Sigmoid colon (tissue), 4 donors: ENCODE data around the gene CHKA.

Experiments used
- CTCF ChIP-seq, 4 experiments: fragments of 450-650 bp in 3 of 4; fragments of 200-600 bp in 1 of 4; IDR thresholded peaks; one replicate each; pipeline ENCODE4 v1.5.1; 2016 to 2019; ENCODE audit warnings: antibody characterized with exemption in 4 of 4, mild to moderate bottlenecking in 3 of 4, moderate library complexity in 2 of 4
- EP300 ChIP-seq, 4 donors: sonication (generic); formaldehyde crosslinking; IDR thresholded peaks; one replicate each; pipeline ENCODE4 v1.6.1; 2017; ENCODE audit warnings: antibody characterized with exemption in 4 of 4
- POLR2A ChIP-seq, 2 donors: fragments of 450-650 bp; IDR thresholded peaks; one replicate each; pipeline ENCODE4 v1.6.1; 2016; ENCODE audit warnings: antibody characterized with exemption in 2 of 2, mild to moderate bottlenecking in 2 of 2, moderate library complexity in 2 of 2
- POLR2AphosphoS5 ChIP-seq, 4 donors: sonication (generic); formaldehyde crosslinking; IDR thresholded peaks; one replicate each; pipeline ENCODE4 v1.6.1; 2017; ENCODE audit warnings: antibody characterized with exemption in 4 of 4

GRCh38 chr11:68165601-68166000 is 44.4 kb upstream of the CHKA start:
- TF ChIP-seq EP300 (IDR thresholded peaks at IDR 0.05): no peak
- no peak for TF ChIP-seq CTCF (IDR thresholded peaks at IDR 0.05)
- no peak for TF ChIP-seq POLR2AphosphoS5 (IDR thresholded peaks at IDR 0.05)
- no peak for TF ChIP-seq POLR2A (IDR thresholded peaks at IDR 0.05)
